ENCODE results near the gene MYBPC3.

MYBPC3 gene

DNA sequence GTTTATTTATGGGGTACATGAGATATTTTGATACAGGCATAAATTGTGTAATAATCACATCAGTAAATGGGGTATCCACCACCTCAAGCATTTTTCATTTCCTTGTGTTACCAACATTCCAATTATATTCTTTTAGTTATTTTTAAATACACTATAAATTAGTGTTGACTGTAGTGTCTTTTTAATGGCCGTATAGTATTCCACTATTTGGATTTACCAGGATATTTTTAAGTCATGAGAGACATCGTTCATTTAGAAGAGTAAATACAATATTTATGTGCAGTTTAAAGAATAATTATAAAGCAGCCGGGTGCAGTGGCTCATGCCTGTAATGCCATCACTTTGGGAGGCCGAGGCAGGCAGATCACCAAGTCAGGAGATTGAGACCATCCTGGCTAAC, 32.0 kb upstream of the MYBPC3 start:
- no peaks in the 10 kb centered on the region for H3K9me3 ChIP-seq
- H4K20me1 ChIP-seq = no peaks in the 10 kb centered on the region
- H3K4me2 ChIP-seq = no peak overlapping the region
- H3K9ac ChIP-seq = no peak overlapping the region
- peaks cover 29% of the 10 kb centered on the region for H3K4me1 ChIP-seq
- no peak for TF ChIP-seq Cebpa-rat (IDR thresholded peaks at IDR 0.05)
- H3K27me3 ChIP-seq = no peaks in the 10 kb centered on the region
- H3K4me3 ChIP-seq = no peak overlapping the region
- H3K36me3 ChIP-seq = no peaks in the 10 kb centered on the region
- H3K27ac ChIP-seq = no peak overlapping the region

DNA sequence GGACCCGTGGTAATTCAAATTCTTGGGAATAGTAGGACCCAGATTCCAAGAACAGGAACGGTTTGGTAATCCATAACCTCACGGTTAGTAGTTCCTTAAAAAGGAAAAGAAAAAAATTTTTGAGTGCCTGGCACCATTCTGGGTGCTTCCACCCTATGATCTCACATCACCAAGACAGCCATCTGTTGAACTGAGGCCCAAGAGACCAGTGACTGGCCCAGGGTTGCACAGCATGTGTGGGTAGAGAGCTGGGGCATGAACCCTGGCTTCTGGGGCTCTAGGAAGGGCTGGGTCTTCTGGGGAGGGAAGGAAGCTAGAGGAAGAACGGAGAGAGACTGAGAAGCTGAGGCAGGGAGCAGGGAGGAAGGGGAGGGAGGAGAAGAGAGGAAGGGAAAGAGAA, 30.6 kb upstream of the MYBPC3 start:
- H3K27ac ChIP-seq = peak overlapping the region; percentile 58; the same call in 1 of the 2 replicates
- H3K4me2 ChIP-seq = peak overlapping the region; percentile 65
- TF ChIP-seq Cebpa-rat (IDR thresholded peaks at IDR 0.05) = no peak
- H3K27me3 ChIP-seq = no peaks in the 10 kb centered on the region
- H4K20me1 ChIP-seq = no peaks in the 10 kb centered on the region
- peaks cover 31% of the 10 kb centered on the region for H3K4me1 ChIP-seq
- no peaks in the 10 kb centered on the region for H3K36me3 ChIP-seq
- no peaks in the 10 kb centered on the region for H3K9me3 ChIP-seq
- no peak overlapping the region for H3K4me3 ChIP-seq
- peak overlapping the region; percentile 25 for H3K9ac ChIP-seq

DNA sequence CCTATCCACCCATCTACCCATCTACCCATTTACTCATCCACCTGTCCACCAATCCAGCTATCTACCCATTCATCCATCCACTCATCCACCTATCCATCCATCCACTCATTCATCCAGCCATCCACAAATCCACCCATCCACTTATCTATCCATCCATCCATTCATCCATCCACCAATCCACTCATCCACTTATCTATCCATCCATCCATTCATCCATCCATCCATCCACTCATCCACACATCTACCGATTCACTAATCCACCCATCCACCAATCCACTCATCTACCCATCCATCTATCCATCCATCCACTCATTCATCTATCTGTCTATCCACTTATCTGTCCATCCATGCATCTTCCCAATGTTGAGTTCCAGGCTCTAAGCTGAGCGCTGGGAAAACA, 27.6 kb upstream of the MYBPC3 start:
- Histone ChIP-seq H3K9ac (no peak overlapping the region), H3K27ac (no peak overlapping the region), H4K20me1 (peaks cover 18% of the 10 kb centered on the region; the same call in 1 of the 2 replicates), H3K27me3 (no peaks in the 10 kb centered on the region), H3K4me2 (no peak overlapping the region), H3K4me1 (peaks cover 50% of the 10 kb centered on the region), H3K36me3 (peaks cover 8% of the 10 kb centered on the region), H3K4me3 (no peak overlapping the region), H3K9me3 (no peaks in the 10 kb centered on the region)
- TF ChIP-seq Cebpa-rat (IDR thresholded peaks at IDR 0.05) = no peak

DNA sequence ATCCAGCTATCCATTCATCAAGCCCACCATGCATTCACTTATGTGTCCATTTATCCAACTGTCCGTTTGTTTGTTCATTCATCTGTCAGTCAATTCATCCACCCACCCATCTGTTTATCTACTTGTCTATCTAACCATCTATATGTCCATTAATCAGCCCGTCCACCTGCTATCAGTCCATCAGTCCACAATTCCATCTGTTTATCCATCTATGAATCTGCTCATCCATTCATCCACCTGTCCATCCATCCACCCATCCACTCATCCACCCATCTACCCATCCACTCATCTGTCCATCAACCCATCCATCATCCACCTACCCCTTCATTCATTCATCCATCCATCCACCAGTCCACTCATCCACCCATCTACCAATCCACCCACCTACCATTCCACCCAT, 26.8 kb upstream of the MYBPC3 start:
- Histone ChIP-seq H3K9me3 (no peaks in the 10 kb centered on the region), H3K4me3 (no peak overlapping the region), H3K36me3 (peaks cover 15% of the 10 kb centered on the region), H3K9ac (peak overlapping the region; percentile 97; the same call in 1 of the 2 replicates), H3K27ac (peak overlapping the region; percentile 99), H3K4me1 (peaks cover 58% of the 10 kb centered on the region), H3K4me2 (peak overlapping the region; percentile 100), H3K27me3 (no peaks in the 10 kb centered on the region), H4K20me1 (peaks cover 18% of the 10 kb centered on the region; the same call in 1 of the 2 replicates)
- TF ChIP-seq Cebpa-rat (IDR thresholded peaks at IDR 0.05) = no peak

DNA sequence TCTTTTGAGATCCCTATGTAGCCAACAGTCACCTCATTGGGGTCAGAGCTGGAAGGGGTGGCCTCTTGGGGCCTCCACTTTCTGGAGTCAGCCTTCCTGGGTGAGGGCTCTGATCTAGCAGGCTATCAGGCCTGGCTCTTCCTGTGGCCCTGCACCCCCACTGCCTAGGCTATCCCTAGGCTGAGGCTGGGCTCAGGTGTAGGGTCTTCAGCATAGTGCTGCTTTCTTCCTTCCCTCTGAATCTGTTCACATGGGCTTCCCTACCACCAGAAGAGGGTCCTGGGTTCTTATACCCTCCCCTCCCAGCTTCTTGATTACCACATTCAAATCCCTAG, 26.3 kb upstream of the MYBPC3 start:
- Histone ChIP-seq H3K4me3 (peak overlapping the region; percentile 83), H3K4me1 (peaks cover 63% of the 10 kb centered on the region), H3K36me3 (peaks cover 18% of the 10 kb centered on the region), H3K4me2 (peak overlapping the region; percentile 100), H3K27ac (peak overlapping the region; percentile 99), H3K27me3 (no peaks in the 10 kb centered on the region), H4K20me1 (peaks cover 18% of the 10 kb centered on the region; the same call in 1 of the 2 replicates), H3K9ac (peak overlapping the region; percentile 97), H3K9me3 (no peaks in the 10 kb centered on the region)
- no peak for TF ChIP-seq Cebpa-rat (IDR thresholded peaks at IDR 0.05)

DNA sequence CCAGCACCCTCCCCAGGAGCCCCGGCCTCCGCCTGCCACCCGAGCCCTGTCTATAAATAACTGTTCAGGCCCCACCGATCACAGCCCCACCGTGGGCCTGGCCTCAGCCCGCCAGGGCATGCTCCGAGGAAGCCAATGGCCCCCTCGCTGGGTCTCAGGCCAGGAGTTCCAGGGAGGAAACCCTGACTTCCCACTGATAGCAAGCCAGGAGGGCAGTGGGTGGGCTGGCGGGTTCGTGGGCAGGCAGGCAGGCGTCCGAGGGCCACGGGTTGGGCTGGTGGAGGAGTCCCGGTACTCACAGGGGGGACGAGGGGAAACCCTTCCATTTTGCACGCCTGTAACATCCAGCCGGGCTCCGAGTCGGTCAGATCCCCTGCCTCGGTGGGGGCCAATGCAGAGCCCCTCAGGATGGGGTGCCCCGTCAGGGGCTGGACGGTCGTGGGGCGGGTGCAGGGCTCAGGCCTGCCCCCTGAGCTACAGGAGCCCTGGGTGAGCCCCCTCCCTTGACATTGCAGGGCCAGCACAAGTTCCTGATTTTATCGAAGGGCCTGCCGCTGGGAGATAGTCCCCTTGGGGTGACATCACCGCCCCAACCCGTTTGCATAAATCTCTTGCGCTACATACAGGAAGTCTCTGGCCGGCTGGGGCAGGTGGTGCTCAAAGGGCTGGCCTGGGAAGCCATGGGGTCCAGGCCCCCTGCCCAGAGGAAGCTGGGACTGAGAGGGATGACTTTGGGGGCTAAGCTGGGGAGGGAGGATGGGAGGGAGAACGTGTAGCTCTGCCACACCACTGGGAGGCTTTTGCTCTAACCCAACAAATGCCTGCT, 25.7 kb upstream of the MYBPC3 start, which contains the start of gene SPI1:
SPI1 (minus strand) TSS at position 538 of the 826 bp plus-strand sequence; CDS start at position 344, 194 bp downstream.
- peaks cover 64% of the 10 kb centered on the region for H3K4me1 ChIP-seq
- peak within 1 kb of the TSS; percentile 83 for H3K4me3 ChIP-seq
- TF ChIP-seq Cebpa-rat (IDR thresholded peaks at IDR 0.05) = no peak
- H4K20me1 ChIP-seq = peaks cover 23% of the 10 kb centered on the region; the same call in 1 of the 2 replicates
- H3K9me3 ChIP-seq = no peaks in the 10 kb centered on the region
- peak within 1 kb of the TSS; percentile 100 for H3K4me2 ChIP-seq
- H3K27ac ChIP-seq = peak within 1 kb of the TSS; percentile 99
- H3K27me3 ChIP-seq = no peaks in the 10 kb centered on the region
- peaks cover 24% of the 10 kb centered on the region for H3K36me3 ChIP-seq
- peak within 1 kb of the TSS; percentile 97 for H3K9ac ChIP-seq

DNA sequence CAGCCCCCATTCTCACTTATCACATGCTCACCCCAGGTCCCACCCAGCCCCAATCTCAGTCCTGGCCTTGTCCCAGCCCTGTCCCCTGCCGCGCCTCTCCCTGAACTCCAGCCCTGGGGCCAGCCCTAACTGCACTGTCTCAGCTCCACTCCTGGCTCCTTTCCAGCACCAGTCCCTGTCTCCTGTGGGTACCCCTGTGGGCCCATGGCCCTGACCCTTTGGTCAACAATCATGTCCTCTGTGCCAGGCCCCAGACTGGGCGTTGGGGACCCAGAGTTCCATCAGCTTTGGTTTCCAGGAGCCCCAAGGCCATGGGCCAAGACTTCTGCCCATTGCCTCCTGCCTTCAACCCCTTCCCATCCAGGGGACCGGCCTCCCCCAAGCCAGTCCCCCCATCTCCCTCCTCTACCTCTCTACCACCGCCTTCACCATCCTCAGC, 25.1 kb upstream of the MYBPC3 start:
- H4K20me1 ChIP-seq = peaks cover 23% of the 10 kb centered on the region; the same call in 1 of the 2 replicates
- TF ChIP-seq Cebpa-rat (IDR thresholded peaks at IDR 0.05) = no peak
- H3K4me2 ChIP-seq = peak overlapping the region; percentile 100
- no peaks in the 10 kb centered on the region for H3K27me3 ChIP-seq
- H3K9ac ChIP-seq = peak overlapping the region; percentile 97
- H3K4me1 ChIP-seq = peaks cover 57% of the 10 kb centered on the region
- peak overlapping the region; percentile 83 for H3K4me3 ChIP-seq
- H3K36me3 ChIP-seq = peaks cover 30% of the 10 kb centered on the region
- peak overlapping the region; percentile 99 for H3K27ac ChIP-seq
- no peaks in the 10 kb centered on the region for H3K9me3 ChIP-seq

DNA sequence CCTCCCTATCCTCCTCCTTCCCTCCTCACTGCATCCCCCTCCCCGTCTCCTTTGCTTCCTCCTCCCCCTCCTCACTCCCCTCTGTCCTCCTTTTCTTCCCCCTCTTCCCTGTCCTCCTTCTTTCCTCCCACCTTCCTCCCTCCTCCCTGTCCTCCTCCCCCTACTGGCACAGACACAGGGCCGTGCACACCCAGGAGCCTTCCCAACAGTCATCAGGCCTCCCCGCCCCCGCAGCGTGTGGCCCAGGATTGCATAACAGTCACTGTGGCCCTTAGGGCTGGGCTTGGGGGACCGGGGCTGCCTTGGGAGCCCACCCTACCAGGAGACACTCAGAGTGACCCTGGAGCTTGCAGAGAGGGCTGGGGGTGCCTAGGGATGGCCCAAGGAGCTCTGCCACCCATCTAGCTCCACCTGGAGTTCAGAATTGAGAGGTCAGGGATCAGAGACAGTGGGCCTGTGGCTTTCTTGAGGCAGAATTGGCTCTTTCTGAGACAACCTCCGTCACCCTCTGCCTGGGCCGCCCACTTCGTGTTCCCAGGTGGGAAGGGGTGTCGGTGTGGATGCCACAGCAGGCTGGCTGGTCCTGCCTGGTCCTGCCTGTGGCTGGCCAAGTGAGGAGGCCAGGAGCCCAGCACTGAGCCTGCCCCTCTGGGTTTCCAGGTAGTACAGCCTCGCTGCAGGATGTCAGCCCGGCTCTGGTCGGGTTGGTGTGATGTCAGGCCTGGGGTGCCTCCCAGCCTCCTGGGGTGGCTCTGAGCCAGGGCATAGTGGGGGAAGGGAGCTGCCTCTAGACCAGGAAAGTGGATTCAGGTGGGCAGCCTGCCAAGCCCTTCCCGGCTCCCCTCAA, 24.2 kb upstream of the MYBPC3 start:
- peaks cover 23% of the 10 kb centered on the region; the same call in 1 of the 2 replicates for H4K20me1 ChIP-seq
- peak overlapping the region; percentile 100 for H3K4me2 ChIP-seq
- H3K36me3 ChIP-seq = peaks cover 39% of the 10 kb centered on the region
- peak overlapping the region; percentile 97 for H3K9ac ChIP-seq
- H3K4me1 ChIP-seq = peaks cover 53% of the 10 kb centered on the region
- peak overlapping the region; percentile 99 for H3K27ac ChIP-seq
- H3K9me3 ChIP-seq = no peaks in the 10 kb centered on the region
- peak overlapping the region; percentile 83 for H3K4me3 ChIP-seq
- H3K27me3 ChIP-seq = no peaks in the 10 kb centered on the region
- TF ChIP-seq Cebpa-rat (IDR thresholded peaks at IDR 0.05) = peak; percentile 60; the same call in 1 of the 2 replicates

DNA sequence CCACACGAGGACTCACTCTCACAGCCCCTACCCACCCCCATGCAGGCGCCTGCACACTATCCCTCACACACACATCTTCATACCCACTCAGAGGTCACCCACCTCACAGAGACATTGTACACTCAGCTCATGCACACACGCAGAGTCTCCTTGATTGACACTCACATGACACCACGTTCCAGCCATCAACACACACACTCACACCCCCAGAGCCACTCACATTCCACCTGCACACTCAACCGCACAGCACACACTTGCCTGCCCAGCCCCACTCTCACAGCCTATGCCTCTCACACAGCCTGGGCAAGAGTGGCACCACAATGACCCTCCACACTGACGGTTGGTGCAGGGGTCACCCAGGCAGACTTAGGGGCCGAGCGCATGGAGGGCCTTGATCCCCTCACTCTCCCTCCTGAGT, 23.6 kb upstream of the MYBPC3 start:
- H3K4me2 ChIP-seq = peak overlapping the region; percentile 100
- H3K4me1 ChIP-seq = peaks cover 53% of the 10 kb centered on the region
- peak overlapping the region; percentile 97 for H3K9ac ChIP-seq
- no peaks in the 10 kb centered on the region for H3K27me3 ChIP-seq
- peaks cover 45% of the 10 kb centered on the region for H3K36me3 ChIP-seq
- H3K9me3 ChIP-seq = no peaks in the 10 kb centered on the region
- peak overlapping the region; percentile 99 for H3K27ac ChIP-seq
- no peak for TF ChIP-seq Cebpa-rat (IDR thresholded peaks at IDR 0.05)
- H4K20me1 ChIP-seq = peaks cover 23% of the 10 kb centered on the region; the same call in 1 of the 2 replicates
- peak overlapping the region; percentile 83 for H3K4me3 ChIP-seq
